Measurements from ENCODE around the gene DPH7.
"Not testable (repeated sequence)": the region's sequence is repeated elsewhere in the genome, so short reads cannot be mapped to it uniquely, and the experiment has no call there.

Gene DPH7

DNA sequence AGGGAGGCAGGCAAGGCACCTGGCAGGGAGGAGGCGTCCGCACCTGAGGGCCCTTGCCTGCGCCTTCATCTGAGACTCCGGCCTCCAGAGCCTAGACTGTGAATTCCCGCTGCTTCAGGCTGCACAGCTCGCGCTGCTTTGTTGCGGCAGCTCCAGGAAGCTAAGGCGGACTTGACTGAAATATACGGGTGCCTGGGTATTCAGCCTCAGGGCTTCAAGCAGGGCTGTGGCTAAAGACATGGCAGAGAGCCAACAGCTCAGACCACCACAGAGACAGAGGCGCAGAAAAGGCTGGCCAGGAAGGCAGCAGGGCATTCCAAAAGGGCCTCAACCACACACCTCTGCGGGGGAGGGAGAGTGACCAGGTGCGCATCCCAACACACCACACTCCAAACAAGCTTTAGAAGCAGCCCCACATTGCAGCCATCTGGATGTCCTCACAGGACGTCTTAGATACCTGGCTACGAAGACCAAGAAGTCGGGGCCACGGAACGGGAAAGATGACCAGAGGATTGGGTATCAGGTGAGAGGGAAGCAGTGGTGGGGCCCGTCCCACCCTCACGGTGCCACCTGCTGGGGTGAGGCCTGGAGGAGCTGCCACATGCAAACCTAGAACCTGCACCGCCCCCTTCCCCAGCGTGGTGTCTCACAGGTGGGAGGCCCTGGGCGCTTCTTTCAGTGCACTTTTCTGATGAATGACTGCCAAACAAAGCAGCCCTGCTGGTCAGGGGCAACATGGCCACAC lies 1.7 kb upstream of the DPH7 start:
- DNase-seq, result no peak

DNA sequence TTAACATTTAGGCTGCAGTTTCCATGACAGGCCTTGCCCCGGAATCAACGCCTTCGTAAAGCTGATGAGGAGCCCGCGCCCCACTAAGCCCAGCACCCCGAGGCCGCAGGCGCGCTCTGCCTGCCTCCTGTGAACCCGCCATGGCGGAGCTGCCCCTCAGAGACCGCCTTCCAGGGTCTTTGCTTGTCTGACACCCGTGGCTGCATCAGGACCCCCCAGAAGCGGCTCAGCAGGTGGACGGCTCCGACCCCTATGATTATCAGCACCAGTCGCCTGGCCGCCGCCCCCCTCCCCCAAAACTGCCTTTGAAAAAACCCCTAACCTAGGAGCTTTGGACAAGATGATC lies 507 bp upstream of the DPH7 start:
- no peak for DNase-seq

DNA sequence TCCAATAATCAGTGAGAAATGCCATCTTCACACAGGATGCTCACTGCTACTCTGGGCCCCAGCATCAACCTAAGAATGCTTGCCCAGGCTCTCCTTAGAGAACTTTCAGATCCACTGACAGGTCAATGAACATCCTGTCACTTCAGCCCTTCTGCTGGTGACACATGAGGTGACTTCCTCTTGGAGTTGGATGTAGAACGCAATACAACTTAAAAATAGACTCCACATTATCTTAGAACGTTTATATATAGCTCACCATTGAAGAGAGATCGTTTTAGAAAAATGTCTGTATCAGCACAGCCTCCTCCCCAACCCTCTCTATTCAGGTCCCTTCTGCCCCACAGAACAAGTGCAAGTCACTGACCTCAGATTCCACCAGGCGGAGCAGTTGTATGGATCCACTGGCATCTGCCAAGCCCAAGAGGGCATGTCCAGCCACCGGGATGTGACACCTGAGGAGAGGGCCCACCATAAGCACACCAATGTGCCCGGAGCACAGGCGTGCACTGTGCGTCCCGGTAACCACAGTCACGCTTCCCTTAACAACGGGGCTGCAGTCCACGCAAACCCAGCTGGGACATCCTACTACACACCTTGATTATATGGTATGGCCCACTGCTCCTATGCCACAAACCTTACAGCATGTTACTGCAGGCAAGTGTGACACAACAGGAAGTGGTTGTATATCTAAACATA lies 2.9 kb downstream of the DPH7 start:
- no peak for DNase-seq

DNA sequence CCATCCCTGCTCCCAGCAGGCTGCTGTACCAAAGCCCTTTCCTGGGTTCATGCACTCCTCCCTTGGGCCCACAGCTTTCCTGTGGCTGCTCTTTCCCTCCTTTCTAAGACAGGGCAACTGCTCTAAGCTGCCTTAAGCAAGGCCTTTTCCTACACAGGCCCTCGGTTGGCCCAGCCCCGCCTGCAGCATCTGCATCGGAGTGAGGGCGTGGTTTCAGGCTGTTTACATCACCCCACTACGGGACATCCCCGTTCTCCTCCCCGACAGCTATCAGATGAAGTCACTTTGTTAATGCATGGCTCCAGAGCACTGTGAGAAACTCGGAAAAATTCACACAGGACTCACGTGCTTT lies 3.4 kb downstream of the DPH7 start:
- DNase-seq, result no peak

DNA sequence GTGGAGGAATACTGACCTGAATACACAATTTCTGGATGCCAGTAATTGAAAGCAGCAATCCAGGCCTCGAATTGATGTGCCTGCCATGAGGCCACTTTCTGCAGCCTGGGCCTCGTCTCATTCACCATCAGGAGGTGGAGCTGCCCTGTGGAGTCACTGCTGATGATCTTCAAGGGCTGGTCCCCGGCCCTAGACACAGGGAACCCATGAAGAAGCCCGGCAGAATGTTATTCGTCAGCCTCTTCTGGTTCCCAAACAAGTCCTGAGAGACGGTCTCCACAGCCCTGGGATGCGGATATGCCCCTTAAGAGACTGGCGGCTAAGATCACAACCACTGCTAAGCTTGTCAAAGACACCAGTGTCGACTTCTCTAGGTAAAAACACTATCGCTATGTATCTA lies 4.5 kb downstream of the DPH7 start:
- DNase-seq, result no peak

DNA sequence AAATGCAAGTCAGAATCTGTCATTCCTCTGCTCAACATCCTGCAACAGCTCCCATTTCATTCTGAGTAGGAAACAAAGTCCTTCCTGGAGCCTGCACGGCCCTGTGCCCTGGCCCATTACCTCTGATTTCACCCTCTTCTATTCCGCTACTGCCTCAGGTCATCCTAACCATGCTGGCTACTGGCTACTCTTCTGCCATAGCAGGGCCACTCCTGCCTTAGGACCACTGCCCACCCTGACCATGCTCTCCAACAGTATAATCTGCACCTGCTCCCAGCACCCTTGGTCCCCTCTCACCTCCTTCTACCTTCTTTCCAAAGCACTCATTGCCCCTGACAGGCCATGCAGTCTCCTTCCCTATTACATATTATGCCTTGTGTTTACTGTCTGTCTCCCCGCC lies 8.2 kb downstream of the DPH7 start:
- no peak for DNase-seq

DNA sequence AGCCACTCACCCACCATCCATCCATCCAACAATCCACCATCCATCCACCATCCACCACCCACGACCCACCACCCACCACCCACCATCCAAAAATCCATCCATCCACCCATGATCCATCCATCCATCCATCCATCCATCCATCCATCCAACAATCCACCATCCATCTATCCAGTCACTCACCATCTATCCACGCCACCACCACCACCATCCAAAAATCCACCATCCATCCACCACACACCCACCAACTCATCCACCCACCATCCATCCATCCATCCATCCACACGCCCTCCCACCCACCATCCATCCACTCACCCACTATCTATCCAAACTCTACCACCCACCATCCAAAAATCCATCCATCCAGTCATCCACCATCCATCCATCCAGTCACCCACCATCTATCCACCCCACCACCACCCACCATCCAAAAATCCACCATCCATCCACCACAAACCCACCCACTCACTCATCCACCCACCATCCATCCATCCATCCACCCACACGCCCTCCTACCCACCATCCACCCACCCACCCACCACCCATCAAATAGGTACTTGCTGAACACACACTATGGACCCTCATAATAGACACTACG lies 9.0 kb downstream of the DPH7 start:
- DNase-seq, result no peak

DNA sequence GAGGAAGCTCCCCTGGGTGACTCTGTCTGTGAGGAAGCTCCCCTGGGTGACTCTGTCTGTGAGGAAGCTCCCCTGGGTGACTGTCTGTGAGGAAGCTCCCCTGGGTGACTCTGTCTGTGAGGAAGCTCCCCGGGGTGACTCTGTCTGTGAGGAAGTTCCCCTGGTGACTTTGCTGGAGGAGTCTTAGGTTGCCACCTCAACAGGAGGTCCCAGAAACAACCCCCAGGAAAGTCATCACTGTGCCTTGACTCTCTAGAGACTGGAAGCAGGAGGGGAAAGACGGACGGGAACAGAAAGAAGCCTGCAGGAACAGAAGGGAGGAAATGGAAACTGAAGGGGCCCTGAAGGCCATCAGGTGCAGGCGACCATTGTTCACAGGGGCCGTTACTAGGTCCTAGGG lies 10.3 kb downstream of the DPH7 start:
- DNase-seq, result not testable (repeated sequence)

DNA sequence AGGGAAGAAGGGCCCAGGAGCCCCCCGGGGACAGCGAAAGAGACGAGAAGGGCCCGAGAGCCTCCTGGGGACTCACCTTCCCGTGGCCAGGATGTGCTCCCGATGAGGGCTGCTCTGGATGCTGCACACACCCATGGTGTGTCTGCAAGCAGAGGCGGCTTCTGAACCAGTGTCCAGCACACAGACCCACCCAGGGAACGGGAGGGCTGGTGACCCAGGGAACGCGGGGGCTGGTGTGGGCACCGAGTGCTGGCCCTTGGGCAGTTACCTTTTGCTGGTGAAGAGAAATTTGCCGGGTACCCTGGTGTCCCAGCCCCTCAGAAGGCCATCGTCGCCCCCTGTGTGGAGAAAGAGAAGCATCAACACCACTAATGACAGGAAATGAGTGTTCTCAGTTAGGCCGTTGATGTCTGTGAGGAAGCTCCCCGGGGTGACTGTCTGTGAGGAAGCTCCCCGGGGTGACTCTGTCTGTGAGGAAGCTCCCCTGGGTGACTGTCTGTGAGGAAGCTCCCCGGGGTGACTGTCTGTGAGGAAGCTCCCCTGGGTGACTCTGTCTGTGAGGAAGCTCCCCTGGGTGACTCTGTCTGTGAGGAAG lies 13.8 kb downstream of the DPH7 start:
- no peak for DNase-seq

DNA sequence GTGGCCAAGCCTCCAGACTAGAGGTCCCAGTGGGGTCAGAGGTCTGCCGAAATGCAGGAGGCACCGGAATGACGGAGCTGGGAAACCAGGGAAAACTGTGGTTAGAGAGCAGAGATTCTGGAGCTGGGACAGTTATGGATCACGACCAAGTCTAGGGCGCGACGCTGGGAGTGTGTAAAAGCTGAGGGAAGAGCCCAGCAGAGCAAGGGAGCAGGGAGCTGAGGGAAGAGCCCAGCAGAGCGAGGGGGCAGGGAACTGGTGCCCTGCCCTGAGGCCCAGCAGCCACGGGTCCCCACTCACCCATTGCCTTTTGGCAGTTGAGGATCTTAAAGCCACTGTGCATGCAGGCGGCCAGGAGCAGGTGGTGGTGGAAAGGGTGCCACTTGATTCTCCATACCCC lies 14.6 kb downstream of the DPH7 start:
- no peak for DNase-seq

DNA sequence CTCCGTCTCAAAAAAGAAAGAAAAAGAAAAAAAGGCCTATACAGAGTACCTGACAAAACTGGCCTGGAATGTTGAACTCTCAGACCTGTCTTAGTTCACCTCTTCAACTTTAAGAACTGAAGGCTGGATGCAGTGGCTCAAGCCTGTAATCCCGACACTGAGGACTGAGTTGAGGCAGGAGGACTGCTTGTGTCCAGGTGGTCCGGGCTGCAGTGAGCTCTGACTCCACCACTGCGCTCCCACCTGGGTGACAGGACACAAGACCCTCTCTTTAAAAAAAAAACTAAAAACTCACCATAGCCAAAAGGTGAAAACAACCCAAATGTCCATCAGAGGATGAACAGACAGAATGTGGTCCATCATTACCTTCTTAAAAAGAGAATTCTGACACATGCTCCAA lies 20.6 kb downstream of the DPH7 start:
- no peak for DNase-seq

DNA sequence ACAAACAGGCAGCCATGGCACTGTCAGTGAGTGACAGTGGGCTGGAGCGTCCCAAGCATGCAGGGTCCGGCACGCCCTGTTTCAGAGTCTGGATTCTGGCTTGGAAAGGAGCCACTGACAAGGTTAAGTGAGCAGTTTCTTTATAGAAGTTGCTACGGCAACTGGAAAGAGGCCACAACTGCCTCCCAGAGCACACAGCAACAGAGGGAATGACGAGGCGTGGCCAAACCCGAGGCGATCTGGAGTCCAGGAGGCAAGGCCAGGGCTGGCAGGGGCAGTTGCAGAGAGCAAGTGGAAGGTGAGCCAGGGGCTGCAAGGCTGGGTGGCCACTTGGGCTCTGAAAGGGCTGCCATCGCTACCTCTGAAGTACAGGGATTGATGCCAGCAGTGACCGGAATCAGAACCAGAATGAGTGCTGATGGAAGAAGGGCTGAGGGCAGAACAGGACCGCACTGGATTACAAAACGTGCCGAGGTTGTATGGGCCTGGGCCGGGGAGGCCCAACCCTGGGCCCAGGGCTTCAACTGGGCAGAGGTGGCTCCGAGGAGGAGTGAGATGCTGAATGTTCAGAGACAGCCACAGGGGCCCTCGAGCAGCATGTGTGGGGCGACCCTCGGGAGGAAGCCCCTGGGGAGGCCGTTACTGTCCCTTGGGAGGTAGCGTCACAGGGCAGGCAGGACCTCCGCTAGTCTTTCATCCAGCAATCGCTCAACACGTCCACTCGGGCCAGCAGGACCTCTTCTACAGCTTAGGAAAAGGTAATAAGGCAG lies 22.5 kb downstream of the DPH7 start:
- no peak for DNase-seq

DNA sequence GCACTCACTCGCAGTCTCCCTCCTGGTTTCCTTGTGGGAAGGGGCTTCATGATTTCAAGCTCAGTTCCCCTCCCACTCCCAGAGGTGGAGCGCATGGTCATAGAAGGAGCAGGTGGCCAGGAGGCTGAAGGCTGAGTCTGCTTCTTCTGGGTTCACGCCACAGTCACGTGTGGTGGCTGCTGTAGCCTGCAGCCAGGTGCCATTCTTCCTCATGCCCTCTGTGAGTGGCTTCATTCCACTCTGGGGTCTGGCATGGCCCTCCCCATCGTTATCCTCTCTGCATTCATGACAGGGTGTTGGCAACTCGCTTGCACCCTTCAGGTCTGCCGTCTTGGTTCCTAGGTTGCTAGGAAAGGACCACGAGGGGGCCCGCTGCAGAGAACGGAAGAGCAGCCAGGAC lies 23.5 kb downstream of the DPH7 start:
- no peak for DNase-seq

DNA sequence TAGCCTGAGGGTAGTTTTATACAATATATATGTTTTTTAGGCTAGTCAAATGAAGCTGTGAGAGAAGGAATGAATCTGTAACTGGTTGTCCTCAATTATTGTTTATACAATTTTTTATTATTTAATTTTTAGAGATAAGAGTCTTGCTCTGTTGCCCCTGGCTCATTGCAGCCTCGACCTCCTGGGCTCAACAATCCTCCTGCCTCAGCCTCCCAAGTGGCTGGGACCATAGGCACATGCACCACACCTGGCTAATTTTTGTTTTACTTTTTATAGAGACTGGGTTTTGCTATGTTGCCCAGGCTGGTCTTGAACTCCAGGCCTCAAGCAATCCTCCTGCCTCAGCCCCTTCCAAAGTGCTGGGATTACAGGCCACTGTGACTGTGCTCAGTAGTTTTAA lies 24.4 kb downstream of the DPH7 start:
- DNase-seq, result no peak

DNA sequence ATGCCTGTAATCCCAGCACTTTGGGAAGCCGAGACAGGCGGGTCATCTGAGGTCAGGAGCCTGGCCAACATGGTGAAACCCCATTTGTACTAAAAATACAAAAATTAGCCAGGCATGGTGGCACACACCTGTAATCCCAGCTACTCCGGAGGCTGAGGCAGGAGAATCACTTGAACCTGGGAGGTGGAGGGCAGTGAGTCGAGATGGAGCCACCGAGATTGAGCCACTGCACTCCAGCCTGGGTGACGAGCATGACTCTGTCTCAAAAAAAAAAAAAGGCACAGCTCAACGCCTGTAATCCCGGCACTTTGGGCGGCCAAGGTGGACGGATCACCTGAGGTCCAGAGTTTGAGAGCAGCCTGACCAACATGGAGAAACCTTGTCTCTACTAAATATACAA lies 25.1 kb downstream of the DPH7 start:
- DNase-seq, result not testable (repeated sequence)

DNA sequence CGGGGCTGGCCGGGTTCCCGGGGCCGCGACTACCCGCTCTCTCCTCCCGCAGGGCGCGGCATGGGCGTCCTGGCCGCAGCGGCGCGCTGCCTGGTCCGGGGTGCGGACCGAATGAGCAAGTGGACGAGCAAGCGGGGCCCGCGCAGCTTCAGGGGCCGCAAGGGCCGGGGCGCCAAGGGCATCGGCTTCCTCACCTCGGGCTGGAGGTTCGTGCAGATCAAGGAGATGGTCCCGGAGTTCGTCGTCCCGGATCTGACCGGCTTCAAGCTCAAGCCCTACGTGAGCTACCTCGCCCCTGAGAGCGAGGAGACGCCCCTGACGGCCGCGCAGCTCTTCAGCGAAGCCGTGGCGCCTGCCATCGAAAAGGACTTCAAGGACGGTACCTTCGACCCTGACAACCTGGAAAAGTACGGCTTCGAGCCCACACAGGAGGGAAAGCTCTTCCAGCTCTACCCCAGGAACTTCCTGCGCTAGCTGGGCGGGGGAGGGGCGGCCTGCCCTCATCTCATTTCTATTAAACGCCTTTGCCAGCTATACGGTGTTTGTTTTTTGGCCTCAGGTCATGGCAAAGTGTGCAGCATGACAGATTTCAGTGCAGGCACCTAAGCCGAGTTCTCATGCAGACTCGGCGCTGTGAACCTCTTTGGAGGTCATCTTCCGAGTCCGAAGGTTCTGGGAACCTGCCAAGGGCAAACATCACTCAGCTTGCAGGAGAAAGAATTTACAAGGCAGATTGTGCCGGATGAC lies 26.5 kb downstream of the DPH7 start:
- peak; percentile 35 to 36 for DNase-seq

DNA sequence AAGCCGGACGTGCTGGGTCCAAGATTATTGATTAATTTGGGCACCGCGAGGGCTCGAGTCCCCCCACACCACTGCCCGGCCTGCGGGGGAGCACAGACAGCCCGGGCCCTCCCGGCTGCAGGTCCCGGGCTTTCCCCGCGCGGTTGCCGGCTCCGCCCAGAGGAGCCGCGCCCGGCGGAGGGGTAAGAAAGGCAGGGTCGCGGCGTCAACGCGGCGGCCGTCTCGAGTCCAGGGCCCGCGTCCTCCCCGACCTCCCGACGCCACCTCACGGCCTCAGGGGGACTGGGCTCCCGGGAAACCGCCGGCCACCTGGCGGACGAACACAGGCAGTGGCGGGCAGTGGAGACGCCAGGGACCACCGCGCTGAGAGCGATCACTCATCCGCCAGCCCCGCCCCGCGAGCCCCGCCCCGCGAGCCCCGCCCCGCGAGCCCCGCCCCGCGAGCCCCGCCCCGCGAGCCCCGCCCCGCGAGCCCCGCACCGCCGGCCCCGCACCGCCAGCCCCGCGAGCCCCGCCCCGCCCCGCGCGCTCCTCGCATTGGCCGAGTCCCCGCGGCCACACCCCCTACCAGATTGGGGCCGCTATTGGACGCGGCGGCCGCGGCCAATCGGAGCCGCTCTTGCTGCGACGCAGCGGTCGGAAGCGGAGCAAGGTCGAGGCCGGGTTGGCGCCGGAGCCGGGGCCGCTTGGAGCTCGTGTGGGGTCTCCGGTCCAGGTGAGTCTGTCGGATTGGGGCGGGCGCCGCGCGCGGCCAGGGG lies 27.3 kb downstream of the DPH7 start, which contains the start of gene MRPL41:
Gene MRPL41, plus strand, starts transcription at position 616 of the 758 bp plus-strand sequence. CDS start 203 bp downstream, outside the sequence.
- peak; percentile 90 to 94 for DNase-seq

DNA sequence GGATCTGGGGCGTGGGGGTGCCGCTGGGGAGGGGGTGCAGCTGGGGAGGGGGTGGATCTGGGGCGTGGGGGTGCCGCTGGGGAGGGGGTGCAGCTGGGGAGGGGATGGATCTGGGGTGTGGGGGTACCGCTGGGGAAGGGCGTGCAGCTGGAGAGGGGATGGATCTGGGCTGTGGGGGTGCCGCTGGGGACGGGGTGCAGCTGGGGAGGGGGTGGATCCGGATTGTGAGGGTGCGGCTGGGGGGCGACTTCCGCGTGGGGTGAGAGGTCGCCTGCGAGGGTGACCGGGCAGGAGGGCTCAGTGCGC lies 27.8 kb downstream of the DPH7 start:
- not testable (repeated sequence) for DNase-seq

DNA sequence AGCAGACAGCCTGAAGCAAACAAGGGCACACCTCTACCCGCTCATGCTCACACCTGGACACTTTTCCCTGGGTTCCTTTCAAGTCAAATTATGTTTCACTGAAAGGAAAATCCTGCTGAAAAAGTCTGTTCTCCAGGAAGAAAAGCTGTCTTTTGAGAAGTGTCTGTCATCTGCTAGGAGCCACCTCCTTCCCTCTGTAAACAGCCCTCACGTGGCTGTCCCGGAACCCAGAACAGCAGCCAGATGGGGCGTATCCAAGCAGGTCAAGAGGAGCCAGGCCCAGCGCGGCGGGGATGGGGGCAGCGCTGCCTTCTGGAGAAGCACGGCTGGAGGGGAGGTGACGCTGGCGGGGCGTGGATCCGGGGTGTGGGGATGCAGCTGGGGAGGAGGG lies 28.5 kb downstream of the DPH7 start, which contains the start of gene PNPLA7:
Gene PNPLA7, minus strand, starts transcription at position 172 of the 391 bp plus-strand sequence. CDS start 205 bp downstream, outside the sequence.
- DNase-seq, result peak; percentile 48 to 59

DNA sequence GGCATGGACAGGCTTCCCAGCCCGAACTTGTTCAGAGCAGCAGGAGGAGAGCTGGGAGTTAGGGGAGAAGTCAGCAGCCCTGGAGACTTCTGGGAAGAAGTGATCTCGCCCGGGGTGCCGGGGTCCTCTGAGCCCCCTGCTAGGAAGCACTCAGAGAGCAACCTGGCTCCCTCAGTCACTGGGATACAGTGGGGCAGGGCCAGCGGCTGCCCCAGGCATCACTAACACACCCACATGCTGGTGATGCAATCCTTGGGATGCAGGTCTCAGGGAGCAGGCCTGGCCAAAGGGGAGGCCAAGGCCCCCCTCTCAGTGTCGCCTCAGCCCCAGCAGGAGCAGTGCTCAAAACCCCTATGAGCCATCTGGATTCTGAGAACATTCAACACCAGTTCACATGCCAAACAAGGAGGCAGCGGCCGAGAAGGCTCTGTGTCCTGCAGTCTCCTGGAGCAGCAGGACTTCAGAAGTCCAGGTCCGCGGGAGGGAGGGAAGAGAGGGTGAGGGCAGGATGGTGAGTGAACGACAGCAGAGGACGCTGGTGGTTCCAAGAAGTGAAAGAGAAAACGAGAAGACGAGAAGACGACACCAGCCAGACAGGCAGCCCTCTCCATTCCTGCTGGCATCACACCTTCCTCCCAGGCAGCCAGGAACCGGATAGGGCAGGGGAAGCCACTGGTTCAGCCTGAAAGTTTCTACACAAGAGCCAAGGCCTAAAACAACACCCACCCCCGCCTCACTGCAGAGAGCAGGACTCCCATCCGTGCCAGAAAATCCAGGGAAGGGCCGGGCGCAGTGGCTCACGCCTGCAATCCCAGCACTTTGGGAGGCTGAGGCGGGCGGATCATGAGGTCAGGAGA lies 30.8 kb downstream of the DPH7 start:
- no peak for DNase-seq

DNA sequence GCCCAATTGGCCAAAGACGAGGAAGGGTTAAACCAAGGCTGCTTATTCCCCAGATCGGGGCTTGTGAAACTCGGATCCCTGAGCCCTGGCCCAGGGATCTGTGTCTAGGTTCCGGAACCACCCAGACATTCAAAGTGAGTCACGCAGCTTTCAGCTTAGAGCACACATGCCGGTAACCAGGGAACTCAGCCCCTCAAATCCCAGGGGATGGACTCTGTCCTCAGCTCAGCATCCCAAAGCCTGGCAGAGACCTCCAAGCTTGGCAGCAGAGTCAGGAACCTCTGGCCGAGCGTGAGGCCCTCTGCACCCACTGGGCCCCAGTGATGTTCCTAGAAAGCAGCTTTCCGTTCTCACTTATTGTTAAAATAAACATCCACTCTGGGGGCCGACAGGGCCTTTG lies 33.6 kb downstream of the DPH7 start:
- DNase-seq, result no peak
